HG02798 (cell line): ENCODE measurements around the gene CARMIL3.

ENCODE experiments used
- ATAC-seq: cut with Tn5 transposase; IDR thresholded peaks from one replicate; pipeline ENCODE4 v1.9.1; 2021; ENCODE audit warnings: mild to moderate bottlenecking; ENCODE audit not compliant: unreplicated experiment, poor library complexity

Gene CARMIL3

DNA sequence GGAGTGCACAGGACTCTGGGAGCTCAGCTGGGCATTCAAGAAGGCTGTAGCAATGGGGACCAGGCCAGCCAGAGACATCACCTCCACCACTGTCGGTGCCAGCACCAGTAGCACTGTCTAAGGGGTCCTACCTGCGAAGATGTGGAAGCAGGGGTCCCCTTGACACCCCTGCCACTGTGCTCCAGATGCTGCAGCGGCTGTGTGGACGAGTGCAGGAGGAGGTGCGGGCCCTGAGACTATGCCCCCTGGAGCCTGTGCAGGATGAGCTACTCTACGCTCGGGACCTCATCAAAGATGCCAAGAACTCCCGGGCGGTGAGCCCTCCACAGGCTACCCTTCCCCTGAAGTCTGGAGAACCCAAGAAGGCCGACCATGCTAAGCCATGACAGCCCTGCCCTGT is 8.6 kb downstream of the CARMIL3 start:
- ATAC-seq, result no peak

DNA sequence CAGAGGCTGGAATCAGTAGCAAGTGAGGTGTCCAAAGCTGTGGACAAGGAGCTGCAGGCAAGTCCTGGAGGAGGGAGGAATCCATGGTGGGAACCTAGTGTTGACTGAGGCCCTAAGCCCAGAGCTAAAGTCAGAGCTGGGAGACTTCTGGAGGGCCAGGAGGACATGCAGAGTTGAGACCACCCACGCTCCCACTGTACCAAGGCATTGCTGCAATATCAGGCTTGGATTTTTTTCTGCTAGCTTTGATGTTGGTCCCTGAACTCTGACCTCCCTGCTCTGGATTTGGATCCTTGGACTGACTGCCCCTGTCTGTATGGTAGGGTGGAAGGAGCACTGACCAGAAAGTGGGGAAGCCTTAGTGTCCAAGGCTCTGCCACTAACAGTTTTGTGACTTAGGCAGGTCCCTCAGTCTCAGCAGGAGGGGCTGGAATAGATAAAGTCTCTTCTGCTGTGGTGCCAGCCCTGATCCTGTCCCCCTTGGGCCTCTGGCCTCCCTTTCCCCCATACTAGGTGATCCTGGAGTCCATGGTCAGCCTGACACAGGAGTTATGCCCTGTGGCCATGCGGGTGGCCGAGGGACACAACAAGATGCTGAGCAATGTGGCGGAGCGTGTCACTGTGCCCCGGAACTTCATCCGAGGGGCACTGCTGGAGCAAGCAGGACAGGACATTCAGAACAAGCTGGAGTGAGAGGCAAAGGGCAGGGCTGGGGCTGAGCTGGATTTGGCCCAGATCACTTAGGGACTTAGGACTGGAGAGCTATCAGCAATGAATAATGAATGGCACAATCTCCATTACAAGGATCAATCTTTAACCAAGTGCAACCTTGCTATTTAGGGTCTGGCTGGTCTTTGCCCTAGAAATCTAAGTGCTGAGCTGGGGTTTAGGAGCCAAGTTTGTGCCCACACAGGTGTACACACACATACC is 9.4 kb downstream of the CARMIL3 start:
- no peak for ATAC-seq

DNA sequence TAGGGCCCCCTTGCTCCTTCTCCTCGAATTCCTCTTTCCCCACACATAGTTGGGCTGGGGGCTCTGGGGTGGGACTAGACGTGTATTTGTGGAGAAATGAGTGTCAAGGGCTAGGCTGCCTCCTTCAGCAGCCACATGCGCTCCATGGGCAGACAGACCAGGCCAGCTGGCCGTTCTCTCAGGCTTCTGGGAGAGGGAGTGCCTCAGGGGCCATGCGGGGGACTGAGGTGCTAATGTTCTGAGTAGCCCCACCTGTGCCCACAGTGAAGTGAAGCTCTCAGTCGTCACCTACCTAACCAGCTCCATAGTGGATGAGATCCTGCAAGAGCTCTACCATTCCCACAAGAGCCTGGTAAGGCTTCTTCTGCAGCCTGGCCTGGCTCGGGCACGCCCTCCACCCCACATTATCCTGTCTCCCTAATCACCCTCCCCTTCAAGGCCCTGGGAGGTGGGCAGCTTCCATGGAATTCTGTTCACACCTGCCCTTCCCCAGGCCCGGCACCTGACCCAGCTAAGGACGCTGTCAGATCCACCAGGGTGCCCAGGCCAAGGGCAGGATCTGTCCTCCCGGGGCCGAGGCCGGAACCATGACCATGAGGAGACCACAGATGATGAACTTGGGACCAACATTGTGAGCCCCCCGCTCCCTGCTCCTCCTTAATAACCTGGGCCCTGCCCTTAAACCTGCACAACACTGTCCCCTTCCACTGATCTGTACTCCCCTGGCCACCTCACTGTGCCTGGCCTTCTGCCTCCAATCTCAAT is 10.6 kb downstream of the CARMIL3 start:
- no peak for ATAC-seq

DNA sequence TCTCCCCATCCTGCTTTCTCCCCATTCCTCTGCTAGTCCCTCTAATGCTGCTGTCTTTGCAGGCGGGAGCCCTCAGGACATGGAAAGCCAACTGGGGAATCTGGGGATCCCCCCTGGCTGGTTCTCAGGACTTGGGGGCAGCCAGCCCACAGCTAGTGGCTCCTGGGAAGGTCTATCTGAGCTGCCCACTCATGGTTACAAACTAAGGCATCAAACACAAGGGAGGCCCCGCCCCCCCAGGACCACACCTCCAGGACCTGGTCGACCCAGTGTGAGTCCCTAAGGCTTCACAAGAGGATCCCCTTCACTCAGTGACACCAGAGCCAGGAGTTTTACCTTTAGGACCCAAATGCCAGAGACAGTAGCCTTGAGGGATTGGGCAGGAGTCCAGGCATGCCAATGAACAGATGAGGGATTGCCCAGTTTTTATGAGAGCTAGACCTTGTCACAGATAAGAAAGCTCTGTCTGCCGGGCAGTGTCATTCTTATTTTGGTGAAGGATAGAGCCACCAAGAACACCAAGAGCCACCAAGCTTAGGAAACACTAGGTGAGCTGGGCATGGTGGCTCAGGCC is 11.5 kb downstream of the CARMIL3 start:
- no peak for ATAC-seq

DNA sequence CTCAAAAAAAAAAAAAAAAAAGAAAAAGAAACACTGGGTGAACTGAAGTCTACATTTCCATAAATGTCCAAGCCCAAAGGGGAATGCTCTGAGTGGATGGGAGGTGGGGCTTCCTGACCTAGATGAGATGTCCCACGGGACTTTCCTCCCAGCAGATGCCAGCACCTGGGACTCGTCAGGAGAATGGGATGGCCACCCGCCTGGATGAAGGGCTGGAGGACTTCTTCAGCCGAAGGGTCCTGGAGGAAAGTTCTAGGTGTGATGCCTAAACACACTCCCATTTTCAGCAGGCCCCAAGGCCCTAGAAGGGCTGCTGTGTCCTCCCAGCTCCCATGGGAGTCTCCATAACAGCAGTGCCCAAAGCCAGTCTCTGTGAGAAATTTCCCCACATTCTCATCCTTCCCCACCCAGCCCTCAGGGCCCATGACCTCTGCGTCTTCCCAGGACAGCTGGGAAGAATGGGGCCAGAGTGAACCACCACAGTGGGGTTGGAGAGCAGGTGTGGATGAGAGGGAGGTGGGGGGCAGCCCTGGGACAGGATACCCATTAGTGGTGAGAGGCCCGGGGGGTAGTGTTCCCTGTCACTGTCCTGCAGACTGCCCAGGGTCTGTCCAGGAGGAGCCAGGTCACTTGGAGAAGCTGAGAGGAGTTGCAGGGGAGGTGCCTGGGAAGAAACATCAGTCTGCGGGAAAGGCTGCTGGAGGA is 12.4 kb downstream of the CARMIL3 start:
- no peak for ATAC-seq

DNA sequence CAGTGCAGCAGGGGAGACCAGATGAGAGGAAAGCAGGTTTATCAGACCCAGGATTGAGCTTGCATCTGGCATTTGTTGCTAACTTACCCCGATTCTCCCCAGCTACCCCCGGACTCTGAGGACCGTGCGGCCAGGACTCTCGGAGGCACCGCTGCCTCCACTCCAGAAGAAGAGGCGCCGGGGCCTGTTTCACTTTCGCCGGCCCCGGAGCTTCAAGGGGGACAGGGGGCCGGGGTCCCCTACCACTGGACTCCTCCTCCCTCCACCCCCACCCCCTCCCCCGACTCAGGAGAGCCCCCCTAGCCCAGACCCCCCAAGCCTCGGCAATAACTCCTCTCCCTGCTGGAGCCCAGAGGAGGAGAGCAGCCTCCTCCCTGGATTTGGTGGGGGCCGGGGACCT is 13.0 kb downstream of the CARMIL3 start:
- ATAC-seq, result no peak

DNA sequence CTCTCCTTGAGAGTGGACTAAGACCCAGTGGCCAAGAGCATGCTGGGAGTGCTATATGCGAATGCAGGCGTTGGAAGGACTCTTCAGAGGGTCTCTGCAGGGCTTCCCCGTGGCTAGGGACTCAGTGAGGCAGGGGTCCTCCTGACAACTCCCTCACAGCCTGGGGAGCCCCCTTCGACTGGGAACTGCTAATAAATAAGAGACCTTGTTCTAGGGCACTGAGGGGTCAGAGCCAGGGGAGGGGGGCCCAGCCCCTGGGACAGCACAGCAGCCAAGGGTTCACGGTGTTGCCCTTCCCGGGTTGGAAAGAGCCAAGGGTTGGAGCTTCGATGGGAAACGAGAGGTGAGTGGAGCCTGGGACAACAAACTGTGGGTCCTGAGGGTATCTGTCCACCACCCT is 13.6 kb downstream of the CARMIL3 start:
- ATAC-seq, result no peak

DNA sequence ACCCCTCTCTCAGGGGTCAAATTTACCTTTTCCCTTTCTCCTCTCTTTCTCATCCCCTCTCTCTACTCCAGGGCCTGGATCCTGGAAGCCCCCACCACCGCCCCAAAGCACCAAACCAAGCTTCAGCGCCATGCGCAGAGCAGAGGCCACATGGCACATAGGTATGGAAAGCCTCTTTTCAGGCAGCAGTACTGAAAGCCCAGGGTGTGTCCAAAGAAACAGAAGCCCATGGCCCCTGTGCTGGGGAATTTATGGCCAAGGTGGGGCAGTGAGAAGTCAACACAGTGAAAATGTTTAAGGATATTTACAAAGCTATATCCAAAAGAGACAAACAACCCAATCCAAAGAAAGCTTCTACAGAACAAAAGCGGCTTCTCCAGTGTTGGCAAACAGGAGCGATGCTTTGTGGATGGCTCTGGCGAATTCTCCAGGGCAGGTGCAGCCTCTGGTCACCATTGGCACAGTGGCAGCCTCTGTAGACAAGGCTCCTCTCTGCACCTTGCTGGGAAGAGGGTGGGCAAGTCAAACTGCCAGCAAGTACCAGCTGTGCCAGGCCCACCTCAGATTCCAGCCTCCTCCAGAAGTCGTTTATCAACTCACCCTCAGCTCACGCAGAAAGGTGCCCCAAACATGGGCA is 14.8 kb downstream of the CARMIL3 start:
- no peak for ATAC-seq

DNA sequence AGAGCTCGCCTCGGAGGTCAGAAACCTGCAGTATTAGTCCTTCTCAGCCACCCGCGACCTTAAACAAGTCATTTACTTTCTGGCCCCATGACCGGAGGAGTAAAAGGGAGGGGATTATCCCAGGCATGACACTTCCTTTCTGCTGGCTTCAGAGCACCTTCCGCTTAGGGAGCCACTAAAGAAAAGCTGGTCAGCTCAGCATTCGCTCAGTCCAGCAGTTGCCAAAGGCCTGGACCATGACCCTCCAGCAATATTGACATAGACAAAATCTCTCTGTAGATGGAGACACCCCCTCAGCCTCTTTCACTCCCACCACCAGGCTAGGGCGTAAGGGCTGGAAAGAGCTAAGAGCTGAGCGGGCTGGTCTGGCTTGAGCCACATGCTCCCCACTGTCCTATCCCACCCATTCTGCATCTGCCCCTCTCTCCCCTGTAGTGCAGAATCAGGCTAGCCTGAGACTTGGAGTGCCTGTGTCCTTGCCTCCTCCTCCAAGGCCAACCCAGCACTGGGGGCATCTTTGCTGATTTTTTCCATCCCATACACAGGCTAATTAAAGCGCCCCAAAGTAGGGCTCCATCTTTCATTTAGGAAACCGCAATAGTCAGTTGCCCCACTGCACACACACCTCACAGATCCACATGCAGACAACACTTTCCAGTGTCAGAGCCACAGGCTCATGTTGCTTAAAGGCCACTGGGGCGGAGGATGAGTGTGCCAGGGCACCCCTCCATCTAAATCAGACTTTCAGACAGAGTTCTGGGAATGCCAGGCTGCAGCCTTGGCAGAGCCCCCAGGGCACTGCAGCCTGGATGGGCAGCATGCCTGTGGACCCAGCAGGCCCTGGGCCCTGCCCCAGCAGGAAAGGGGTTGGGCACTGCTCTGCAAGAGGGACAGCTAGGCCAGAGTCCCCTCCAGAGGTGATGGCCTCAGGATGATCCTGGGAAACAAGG is 15.6 kb downstream of the CARMIL3 start:
- no peak for ATAC-seq

DNA sequence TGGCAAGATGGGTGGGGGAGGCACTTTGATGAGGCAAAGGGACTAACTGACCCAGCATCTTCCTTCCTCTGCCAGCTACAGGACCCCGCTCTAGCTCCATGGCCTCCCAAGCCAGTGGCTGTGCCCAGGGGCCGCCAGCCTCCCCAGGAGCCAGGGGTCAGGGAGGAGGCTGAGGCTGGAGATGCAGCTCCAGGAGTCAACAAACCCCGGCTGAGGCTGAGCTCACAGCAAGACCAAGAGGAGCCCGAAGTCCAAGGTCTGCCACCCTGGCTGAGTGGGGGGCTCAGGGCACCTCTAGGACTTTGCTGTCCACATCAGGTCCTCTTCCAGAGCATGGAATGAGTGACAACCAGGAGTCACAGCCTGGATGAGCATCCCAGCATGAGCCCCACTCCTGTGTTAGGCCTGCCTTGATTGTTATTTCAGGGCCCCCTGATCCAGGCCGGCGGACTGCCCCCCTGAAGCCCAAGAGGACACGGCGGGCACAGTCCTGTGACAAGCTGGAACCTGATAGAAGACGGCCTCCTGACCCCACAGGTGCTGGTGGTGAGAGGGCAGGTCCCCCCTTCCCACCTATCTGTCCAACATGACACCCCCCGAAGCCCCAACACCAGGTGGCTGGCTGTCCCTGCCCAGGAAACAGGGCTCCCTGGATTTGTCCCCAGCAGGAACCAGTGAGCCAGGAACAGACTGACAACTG is 17.1 kb downstream of the CARMIL3 start:
- ATAC-seq, result no peak

DNA sequence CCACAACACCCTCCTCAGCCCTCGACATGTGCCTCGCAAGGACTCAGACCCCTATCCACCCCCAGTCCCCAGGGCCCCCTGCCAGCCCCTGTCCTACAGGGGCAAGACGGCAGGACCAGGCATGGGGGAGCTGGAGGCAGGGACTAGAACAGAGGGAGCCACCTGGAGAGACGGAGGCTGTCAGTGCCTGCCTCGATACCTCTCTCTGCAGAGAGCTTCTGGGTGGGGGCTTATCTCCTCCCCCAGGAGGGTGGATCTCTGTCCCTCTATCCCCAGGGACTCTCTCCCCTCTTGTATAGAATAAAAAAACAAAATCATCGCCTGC is 17.6 kb downstream of the CARMIL3 start:
- ATAC-seq, result no peak

DNA sequence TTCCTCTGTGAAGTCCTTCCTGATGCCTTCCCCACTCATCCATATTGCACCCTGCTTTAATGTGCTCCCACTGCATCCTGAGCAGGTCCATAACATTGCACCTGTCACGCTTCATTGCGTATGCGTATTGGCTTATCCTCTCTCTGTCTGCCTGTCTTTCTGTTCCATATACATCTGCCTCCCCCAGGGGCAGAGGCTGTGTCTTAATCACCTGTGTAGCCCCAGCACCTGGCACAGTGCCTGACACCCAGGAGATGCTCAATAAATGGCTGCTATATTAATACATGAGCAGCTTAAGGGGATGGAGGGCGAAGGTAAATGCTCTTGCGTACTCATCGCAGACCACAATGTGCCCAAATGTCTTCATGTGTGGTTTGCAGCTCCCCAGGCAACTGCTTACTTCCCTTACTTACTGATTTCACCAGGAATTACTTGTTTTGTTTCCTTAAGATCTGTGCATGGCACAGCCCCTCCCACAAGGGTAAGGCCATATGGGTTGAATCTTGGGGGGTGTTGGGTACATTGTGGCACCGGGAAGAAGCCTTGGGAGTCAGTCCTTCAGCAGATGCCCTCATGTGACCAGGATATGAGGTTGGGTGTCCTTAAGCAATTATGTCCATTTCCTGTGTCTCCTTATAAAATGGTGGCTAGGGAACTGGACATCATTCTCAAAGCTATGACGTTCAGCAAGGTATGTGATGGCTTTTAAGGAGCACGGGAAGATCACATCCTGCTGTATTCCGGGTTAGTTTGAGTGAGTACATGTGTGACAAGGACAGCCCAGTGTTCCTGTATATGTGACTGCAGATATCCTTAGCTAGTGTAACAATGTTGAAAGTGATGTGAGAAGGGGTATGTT is 18.7 kb downstream of the CARMIL3 start:
- ATAC-seq, result no peak

DNA sequence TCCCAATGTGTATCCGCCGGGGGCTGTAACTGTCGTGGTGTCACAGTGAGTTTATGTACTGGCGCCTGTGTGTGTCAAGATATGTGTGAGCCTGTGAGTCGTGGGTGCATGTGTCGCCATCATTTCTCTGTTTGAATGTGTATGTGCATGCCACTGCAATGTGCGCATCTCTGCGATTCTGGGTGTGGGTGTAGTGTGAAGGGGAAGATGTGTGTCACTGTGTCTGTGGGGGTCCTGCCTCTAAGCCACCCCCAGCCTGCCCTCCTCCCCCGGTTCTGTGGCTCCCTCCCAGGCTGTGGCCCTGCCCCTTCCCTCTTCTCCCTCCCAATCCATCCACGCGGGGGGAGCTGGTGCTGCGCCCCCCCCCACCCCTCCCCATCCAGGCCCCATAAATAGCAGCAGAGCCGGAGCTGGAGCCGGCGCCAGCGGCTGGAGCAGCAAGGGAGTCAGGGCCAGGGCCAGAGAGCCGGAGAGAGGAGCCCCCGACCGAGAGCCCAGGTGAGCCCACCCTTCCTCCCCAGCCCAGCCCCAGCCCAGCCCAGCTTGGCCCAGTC is 19.4 kb downstream of the CARMIL3 start, which contains the start of gene CPNE6:
TSS of gene CPNE6 (plus strand) at position 419 of the 554 bp plus-strand sequence. CDS start 1,375 bp downstream, outside the sequence.
- ATAC-seq, result no peak

DNA sequence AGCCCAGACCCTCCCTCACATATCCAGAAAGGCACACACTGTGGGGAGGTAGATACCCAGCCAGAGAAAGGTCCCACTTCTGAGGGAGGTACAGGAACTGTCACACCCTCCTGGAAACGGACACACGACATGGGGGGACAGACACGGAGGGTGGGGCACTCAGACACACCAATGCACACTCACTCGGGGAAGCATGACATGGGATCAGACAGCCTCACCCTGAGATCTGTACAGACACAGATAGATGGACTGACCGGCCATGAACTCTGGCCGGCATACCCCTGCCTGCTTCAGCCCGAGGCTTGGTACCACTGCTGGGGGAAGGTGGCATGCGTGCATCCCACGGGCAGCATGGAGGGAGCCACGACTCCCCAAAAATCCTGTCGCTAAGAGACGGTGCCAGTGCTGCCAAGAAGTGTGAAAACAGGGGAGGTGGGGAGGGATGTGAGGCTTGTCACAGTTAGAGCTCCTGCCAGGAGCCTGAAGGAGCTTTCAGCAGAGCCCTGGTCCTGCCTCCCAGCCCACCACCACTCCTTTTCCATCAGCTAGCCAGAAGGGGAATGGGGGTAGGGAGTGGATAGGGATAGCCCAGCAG is 20.1 kb downstream of the CARMIL3 start:
- no peak for ATAC-seq

DNA sequence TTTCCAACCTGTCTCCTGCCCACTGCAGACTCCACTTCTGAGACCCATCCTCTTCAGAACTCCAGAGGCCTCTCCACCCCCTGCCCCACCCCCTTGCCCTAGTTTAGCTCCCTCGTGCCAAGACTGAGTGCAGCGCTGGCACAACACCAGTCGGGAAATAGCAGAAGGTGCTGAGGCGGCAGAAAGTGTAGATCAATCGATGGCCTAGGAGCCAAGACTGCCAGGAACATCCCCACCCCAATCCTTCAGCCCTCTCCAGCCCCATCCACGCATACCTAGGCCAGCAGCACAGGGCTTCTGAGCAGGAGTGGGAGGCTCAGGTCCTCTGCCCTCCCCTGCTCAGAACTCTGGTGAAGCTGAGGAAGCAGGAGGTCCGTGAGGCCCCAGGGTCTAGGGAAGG is 20.6 kb downstream of the CARMIL3 start:
- ATAC-seq, result no peak

DNA sequence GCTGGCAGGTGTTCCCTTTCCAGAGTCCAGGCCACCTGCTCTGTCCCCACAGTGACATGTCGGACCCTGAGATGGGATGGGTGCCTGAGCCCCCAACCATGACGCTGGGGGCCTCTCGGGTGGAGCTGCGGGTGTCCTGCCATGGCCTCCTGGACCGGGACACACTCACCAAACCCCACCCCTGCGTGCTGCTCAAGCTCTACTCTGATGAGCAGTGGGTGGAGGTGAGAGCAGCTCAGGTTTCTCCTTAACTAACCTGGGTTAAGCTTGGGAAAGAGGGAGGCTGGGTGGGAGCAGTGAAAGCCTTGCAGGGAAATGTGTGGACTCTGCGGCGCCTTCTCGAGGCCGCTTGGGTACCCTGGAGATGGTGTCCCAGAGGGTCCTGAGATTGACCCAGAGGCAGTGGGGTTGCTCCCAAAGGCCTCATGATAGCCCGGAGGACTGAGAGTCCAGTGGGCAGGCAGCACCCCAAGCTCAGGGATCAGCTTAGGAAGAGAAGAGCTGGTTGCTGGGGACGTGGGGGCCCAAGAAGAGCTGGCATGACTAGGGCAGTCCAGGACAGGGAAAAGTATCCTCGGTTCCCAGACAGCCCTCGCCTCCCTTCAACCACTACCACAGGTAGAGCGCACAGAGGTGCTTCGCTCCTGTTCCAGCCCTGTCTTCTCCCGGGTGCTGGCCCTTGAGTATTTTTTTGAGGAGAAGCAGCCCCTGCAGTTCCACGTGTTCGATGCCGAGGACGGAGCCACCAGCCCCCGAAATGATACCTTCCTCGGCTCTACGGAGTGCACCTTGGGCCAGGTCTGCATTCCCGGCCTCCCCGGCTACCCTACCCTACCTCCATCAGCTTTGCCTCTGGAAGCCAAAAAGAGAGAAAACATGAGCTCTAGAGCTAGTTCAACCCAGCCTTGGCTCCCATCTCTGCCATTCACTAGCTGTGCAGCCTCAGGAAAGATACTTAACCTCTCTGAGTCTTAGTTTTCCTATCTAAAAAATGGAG is 21.4 kb downstream of the CARMIL3 start:
- no peak for ATAC-seq
